GM19463 (cell line): ENCODE data around the gene EMP2.

Source experiments
- ATAC-seq: cut with Tn5 transposase; IDR thresholded peaks from one replicate; pipeline ENCODE4 v1.9.1; 2021; ENCODE audit warnings: mild to moderate bottlenecking, moderate library complexity; ENCODE audit not compliant: unreplicated experiment

EMP2 gene

GRCh38 chr16:10610499-10611184 lies 30.2 kb upstream of the EMP2 start:
- no peak for ATAC-seq

- no peak for ATAC-seq
These were observed 29.0 kb upstream of the EMP2 start for GRCh38 chr16:10609402-10609774.

- ATAC-seq = no peak
These were observed 28.4 kb upstream of the EMP2 start for GRCh38 chr16:10608687-10609401.

- no peak for ATAC-seq
These were observed 26.8 kb upstream of the EMP2 start for GRCh38 chr16:10607157-10607556.

GRCh38 chr16:10606607-10607006 lies 26.2 kb upstream of the EMP2 start:
- no peak for ATAC-seq

- no peak for ATAC-seq
These were observed 25.2 kb upstream of the EMP2 start for GRCh38 chr16:10605636-10606035.

GRCh38 chr16:10601444-10602408 lies 21.3 kb upstream of the EMP2 start:
- no peak for ATAC-seq

GRCh38 chr16:10600782-10601443 lies 20.5 kb upstream of the EMP2 start:
- no peak for ATAC-seq

- no peak for ATAC-seq
These were observed 19.2 kb upstream of the EMP2 start for GRCh38 chr16:10599626-10600025.

- ATAC-seq = no peak
These were observed 17.8 kb upstream of the EMP2 start for GRCh38 chr16:10598157-10598556.

GRCh38 chr16:10597187-10597601 lies 16.8 kb upstream of the EMP2 start:
- ATAC-seq = peak; percentile 38

- no peak for ATAC-seq
These were observed 14.0 kb upstream of the EMP2 start for GRCh38 chr16:10594312-10594950.

- no peak for ATAC-seq
These were observed 12.2 kb upstream of the EMP2 start for GRCh38 chr16:10592611-10593010.

- no peak for ATAC-seq
These were observed 9.9 kb upstream of the EMP2 start for GRCh38 chr16:10590342-10590741.

GRCh38 chr16:10589109-10589508 lies 8.7 kb upstream of the EMP2 start:
- no peak for ATAC-seq

- ATAC-seq = no peak
These were observed 7.2 kb upstream of the EMP2 start for GRCh38 chr16:10587622-10588021.

GRCh38 chr16:10584981-10585438 lies 4.6 kb upstream of the EMP2 start:
- ATAC-seq = no peak

- ATAC-seq = no peak
These were observed 2.9 kb upstream of the EMP2 start for GRCh38 chr16:10583269-10583668.

- ATAC-seq = no peak
These were observed 1.1 kb upstream of the EMP2 start for GRCh38 chr16:10581507-10581906.

- no peak for ATAC-seq
These were observed 467 bp upstream of the EMP2 start for GRCh38 chr16:10580883-10581247.
